Prostate gland (tissue), 2 donors: ENCODE results near the gene EML1.

Experiments used
- CTCF ChIP-seq, 4 experiments: fragments of 200-600 bp in 2 of 4; fragments of 450-650 bp in 2 of 4; sonication (generic) in 2 of 4; IDR thresholded peaks; 1 replicate in 3 of 4; 2 replicates in 1 of 4; pipeline ENCODE4 v1.5.1; 2016 to 2019; ENCODE audit warnings: antibody characterized with exemption in 4 of 4, mild to moderate bottlenecking in 2 of 4, moderate library complexity in 2 of 4
- POLR2A ChIP-seq: fragments of 450-650 bp; IDR thresholded peaks from one replicate; pipeline ENCODE4 v1.6.1; 2016; ENCODE audit warnings: antibody characterized with exemption, mild to moderate bottlenecking

- TF ChIP-seq CTCF (IDR thresholded peaks at IDR 0.05) (no peak), POLR2A (no peak)
These were observed 35.7 kb upstream of the EML1 start for GRCh38 chr14:99757331-99758070.
